ENCODE data around the gene MAN2B2.
"Not testable (repeated sequence)": the region's sequence is repeated elsewhere in the genome, so short reads cannot be mapped to it uniquely, and the experiment has no call there.

The MAN2B2 gene

GRCh38 chr4:6613676-6614651, 39.0 kb downstream of the MAN2B2 start:
- no peak for FAIRE-seq
- DNase-seq (ENCODE audit: insufficient read length, low spot score), result no peak

- DNase-seq (ENCODE audit: insufficient read length, low spot score) (no peak), FAIRE-seq (no peak)
Measured at GRCh38 chr4:6614701-6615230, 39.8 kb downstream of the MAN2B2 start.

- DNase-seq (ENCODE audit: insufficient read length, low spot score), result no peak
- FAIRE-seq, result no peak
Measured at GRCh38 chr4:6616087-6616995, 41.4 kb downstream of the MAN2B2 start.

GRCh38 chr4:6617246-6617645, 42.3 kb downstream of the MAN2B2 start:
- FAIRE-seq (no peak), DNase-seq (ENCODE audit: insufficient read length, low spot score) (no peak)

GRCh38 chr4:6618386-6619115, 43.6 kb downstream of the MAN2B2 start:
- DNase-seq (ENCODE audit: insufficient read length, low spot score) (no peak), FAIRE-seq (no peak)

- DNase-seq (ENCODE audit: insufficient read length, low spot score) (no peak), FAIRE-seq (no peak)
Measured at GRCh38 chr4:6619116-6619465, 44.1 kb downstream of the MAN2B2 start.

GRCh38 chr4:6619466-6620255, 44.7 kb downstream of the MAN2B2 start:
- FAIRE-seq, result no peak

GRCh38 chr4:6620296-6620695, 45.3 kb downstream of the MAN2B2 start:
- DNase-seq (ENCODE audit: insufficient read length, low spot score) (no peak), FAIRE-seq (no peak)

More at GRCh38 chr4:6619466-6620255, 44.7 kb downstream of the MAN2B2 start:
- DNase-seq (ENCODE audit: insufficient read length, low spot score), result no peak

- FAIRE-seq, result no peak
- no peak for DNase-seq (ENCODE audit: insufficient read length, low spot score)
Measured at GRCh38 chr4:6620891-6621555, 46.0 kb downstream of the MAN2B2 start.

GRCh38 chr4:6621556-6621927, 46.6 kb downstream of the MAN2B2 start:
- FAIRE-seq, result no peak

GRCh38 chr4:6622744-6623143, 47.8 kb downstream of the MAN2B2 start:
- no peak for DNase-seq (ENCODE audit: insufficient read length, low spot score)
- FAIRE-seq, result no peak

More at GRCh38 chr4:6621556-6621927, 46.6 kb downstream of the MAN2B2 start:
- no peak for DNase-seq (ENCODE audit: insufficient read length, low spot score)

GRCh38 chr4:6625256-6625655, 50.3 kb downstream of the MAN2B2 start:
- no peak for FAIRE-seq
- no peak for DNase-seq (ENCODE audit: insufficient read length, low spot score)

GRCh38 chr4:6626066-6626465, 51.1 kb downstream of the MAN2B2 start:
- DNase-seq (ENCODE audit: insufficient read length, low spot score), result no peak
- no peak for FAIRE-seq

- DNase-seq (ENCODE audit: insufficient read length, low spot score) (no peak), FAIRE-seq (no peak)
Measured at GRCh38 chr4:6627832-6628231, 52.8 kb downstream of the MAN2B2 start.

- DNase-seq (ENCODE audit: insufficient read length, low spot score); FAIRE-seq: not testable (repeated sequence)
Measured at GRCh38 chr4:6628484-6628883, 53.5 kb downstream of the MAN2B2 start.

GRCh38 chr4:6632125-6632524, 57.1 kb downstream of the MAN2B2 start:
- DNase-seq (ENCODE audit: insufficient read length, low spot score), result no peak

GRCh38 chr4:6633091-6633906, 58.3 kb downstream of the MAN2B2 start:
- DNase-seq (ENCODE audit: insufficient read length, low spot score), result no peak
- FAIRE-seq, result no peak

More at GRCh38 chr4:6632125-6632524, 57.1 kb downstream of the MAN2B2 start:
- no peak for FAIRE-seq

GRCh38 chr4:6634746-6635145, 59.8 kb downstream of the MAN2B2 start:
- FAIRE-seq, result no peak
- no peak for DNase-seq (ENCODE audit: insufficient read length, low spot score)

All from HTR-8/SVneo (cell line).